ENCODE measurements around the gene C2orf68. TPM values are rescaled to one million over a fixed set of nuclear protein-coding genes. Genes with fewer than 3 reads are reported as not detected.
"Not testable (repeated sequence)": the region's sequence is repeated elsewhere in the genome, so short reads cannot be mapped to it uniquely, and the experiment has no call there.

Gene C2orf68
- total RNA-seq, 5 donors from 2014 or later (not counting 1 experiment from before 2014, with no cell fraction given): 45.3 to 77.9 (median 62.4) TPM

GRCh38 chr2:85564144-85564563 is 47.7 kb downstream of the C2orf68 start:
- no peak overlapping the region for H3K27ac ChIP-seq (ENCODE audit: low read length)
- ATAC-seq (replicated peaks in 1 of 4) (no peak), DNase-seq (no peak)
- H3K9me3 Mint-ChIP-seq: no peaks in the 10 kb centered on the region
- peaks cover 7 to 17% of the 10 kb centered on the region in 2 experiments for H3K4me1 ChIP-seq (ENCODE audit: control insufficient read depth in 1 of 2, extremely low read depth in 1 of 2, insufficient read depth in 2 of 2, low read length in 2 of 2)
- H3K9me3 ChIP-seq: no peaks in the 10 kb centered on the region
- H3K36me3 ChIP-seq (ENCODE audit: control insufficient read depth in 2 of 2, extremely low read depth in 1 of 2, insufficient read depth in 1 of 2, low read length in 1 of 2): peaks cover 0 to under 1% of the 10 kb centered on the region in 2 donors
- ChIA-PET CTCF (interaction anchor here (0.6 kb wide), 3 partner anchors 13 to 236 kb away, joined by 3 to 4 read pairs (median 3); partner anchors contain the start of gene TGOLN2 (in 1 of the 2)), POLR2A (interaction anchor here (0.6 to 1.1 kb wide), 2 partner anchors 26 to 289 kb away, joined by 3 read pairs; no protein-coding TSS in a partner anchor)
- WGBS (ENCODE audit: insufficient coverage): 96% methylated on average over 3 of the region's 5 CpGs
- H3K27me3 ChIP-seq (replicated peaks in 1 of 2; ENCODE audit: control insufficient read depth in 2 of 2, extremely low read depth in 1 of 2, insufficient read depth in 2 of 2, low read length in 1 of 2): peaks cover 0 to 2% of the 10 kb centered on the region in 2 experiments
- no peak overlapping the region for H3K4me3 ChIP-seq (ENCODE audit: control insufficient read depth in 1 of 2, extremely low read depth in 1 of 2, low read length in 1 of 2)
- no peaks in the 10 kb centered on the region for H3K27me3 Mint-ChIP-seq
- H3K4me3 Mint-ChIP-seq: no peak overlapping the region
- H3K27ac Mint-ChIP-seq: no peak overlapping the region
- H3K36me3 Mint-ChIP-seq: no peaks in the 10 kb centered on the region
- peaks cover 26% of the 10 kb centered on the region in 3 donors for H3K4me1 Mint-ChIP-seq

DNA sequence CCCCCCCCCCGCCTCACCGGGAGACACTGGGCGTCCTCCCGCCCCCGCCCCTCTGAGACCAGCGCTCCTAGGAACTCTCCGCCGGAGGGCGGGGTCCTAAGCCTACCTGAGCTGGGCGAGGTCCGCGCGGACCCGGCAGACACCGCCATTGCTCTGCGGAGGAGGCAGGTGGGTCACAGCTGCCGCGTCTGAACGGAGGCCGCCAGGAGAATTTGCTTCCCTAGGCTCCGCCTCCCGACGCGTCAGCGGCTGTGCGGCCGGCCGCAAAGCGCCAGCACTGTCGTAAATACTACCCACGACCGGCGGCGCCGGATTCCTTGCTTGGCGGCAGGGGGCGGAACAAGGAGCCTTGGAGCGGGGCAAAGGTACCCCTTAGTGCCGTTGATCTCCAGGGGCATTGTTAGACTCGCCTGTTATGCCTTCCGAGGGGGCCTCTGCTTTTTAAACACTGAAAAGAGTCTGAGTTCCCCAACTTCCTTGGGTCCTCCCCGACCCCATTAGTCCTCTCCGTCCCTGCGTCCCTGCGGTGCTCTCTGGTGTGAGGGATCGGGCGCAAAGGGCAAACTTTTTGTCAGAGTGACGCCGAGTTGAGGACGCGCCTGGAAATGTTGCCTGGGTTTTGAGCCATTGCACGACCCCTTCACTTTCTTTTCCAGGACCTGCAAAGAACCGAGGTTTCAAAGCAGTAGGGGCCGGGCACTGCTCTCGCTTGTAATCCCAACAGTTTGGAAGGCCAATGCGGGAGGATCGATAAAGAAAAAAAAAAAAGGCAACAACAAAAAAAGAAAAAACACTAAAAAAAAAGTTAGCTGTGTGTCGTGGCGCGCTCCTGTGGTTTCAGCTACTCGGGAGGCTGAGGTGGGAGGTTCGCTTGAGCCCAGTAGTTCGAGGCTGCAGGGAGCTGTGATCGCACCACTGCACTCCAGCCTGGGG is 50.3 kb downstream of the C2orf68 start, which contains the start of gene GGCX:
Gene GGCX (minus strand): TSS at position 214 of the 933 bp plus-strand sequence. CDS start 65 bp downstream, at position 149.
- DNase-seq (peak; percentile 83 to 96 (median 94)), ATAC-seq (replicated peaks in 1 of 4) (peak; percentile 94 to 96 (median 96))
- Mint-ChIP-seq H3K36me3 (peaks cover 6% of the 10 kb centered on the region), H3K27ac (peak within 1 kb of the TSS; percentile 96 to 98), H3K4me1 (peaks cover 27 to 33% (median 28%) of the 10 kb centered on the region in 3 donors), H3K4me3 (peak within 1 kb of the TSS; percentile 93 to 98 (median 97)), H3K9me3 (no peaks in the 10 kb centered on the region), H3K27me3 (no peaks in the 10 kb centered on the region)
- H3K4me3 ChIP-seq (ENCODE audit: control insufficient read depth in 1 of 2, extremely low read depth in 1 of 2, low read length in 1 of 2): peak within 1 kb of the TSS; percentile 66 to 96
- H3K9me3 ChIP-seq: no peaks in the 10 kb centered on the region
- H3K4me1 ChIP-seq (ENCODE audit: control insufficient read depth in 1 of 2, extremely low read depth in 1 of 2, insufficient read depth in 2 of 2, low read length in 2 of 2): peaks cover 7 to 17% of the 10 kb centered on the region in 2 experiments
- CTCF ChIA-PET: interaction anchor here (0.6 to 1.7 kb wide), 6 partner anchors 10 to 659 kb away, joined by 3 to 10 read pairs (median 4); partner anchors contain the start of gene MAT2A (in 1 of the 2)
- WGBS (ENCODE audit: insufficient coverage): under 1% methylated on average over 52 of the region's 64 CpGs
- POLR2A ChIA-PET: interaction anchor here (0.6 to 1.1 kb wide), 7 partner anchors 11 to 237 kb away, joined by 3 to 4 read pairs (median 3); no protein-coding TSS in a partner anchor
- peaks cover 0 to 17% of the 10 kb centered on the region in 2 donors for H3K36me3 ChIP-seq (ENCODE audit: control insufficient read depth in 2 of 2, extremely low read depth in 1 of 2, insufficient read depth in 1 of 2, low read length in 1 of 2)
- no peaks in the 10 kb centered on the region for H3K27me3 ChIP-seq (replicated peaks in 1 of 2; ENCODE audit: control insufficient read depth in 2 of 2, extremely low read depth in 1 of 2, insufficient read depth in 2 of 2, low read length in 1 of 2)
- H3K27ac ChIP-seq (ENCODE audit: low read length): peak within 1 kb of the TSS; percentile 79

- no peaks in the 10 kb centered on the region for H3K9me3 Mint-ChIP-seq
- 5% methylated on average over 10 of the region's 14 CpGs for WGBS (ENCODE audit: insufficient coverage)
- peaks cover 10% of the 10 kb centered on the region for H3K36me3 Mint-ChIP-seq
- peaks cover 27 to 33% (median 28%) of the 10 kb centered on the region in 3 donors for H3K4me1 Mint-ChIP-seq
- Histone ChIP-seq H3K9me3 (no peaks in the 10 kb centered on the region), H3K36me3 (ENCODE audit: control insufficient read depth in 2 of 2, extremely low read depth in 1 of 2, insufficient read depth in 1 of 2, low read length in 1 of 2) (peaks cover 0 to 18% of the 10 kb centered on the region in 2 donors), H3K27ac (ENCODE audit: low read length) (peak overlapping the region; percentile 79), H3K27me3 (replicated peaks in 1 of 2; ENCODE audit: control insufficient read depth in 2 of 2, extremely low read depth in 1 of 2, insufficient read depth in 2 of 2, low read length in 1 of 2) (no peaks in the 10 kb centered on the region), H3K4me3 (ENCODE audit: control insufficient read depth in 1 of 2, extremely low read depth in 1 of 2, low read length in 1 of 2) (peak overlapping the region; percentile 66 to 96), H3K4me1 (ENCODE audit: control insufficient read depth in 1 of 2, extremely low read depth in 1 of 2, insufficient read depth in 2 of 2, low read length in 2 of 2) (peaks cover 7 to 17% of the 10 kb centered on the region in 2 experiments)
- ATAC-seq (replicated peaks in 1 of 4): peak in 3 of 4 experiments; percentile 20 to 30 (median 24)
- ChIA-PET CTCF (interaction anchor here (0.6 to 1.7 kb wide), 5 partner anchors 9 to 637 kb away, joined by 3 to 10 read pairs (median 4); partner anchors contain the start of gene MAT2A (in 1 of the 2)), POLR2A (interaction anchor here (0.6 to 1.6 kb wide), 10 partner anchors 10 to 291 kb away, joined by 3 to 5 read pairs (median 4); no protein-coding TSS in a partner anchor)
- H3K27ac Mint-ChIP-seq: peak overlapping the region; percentile 77 to 98
- peak overlapping the region; percentile 93 to 98 (median 97) for H3K4me3 Mint-ChIP-seq
- H3K27me3 Mint-ChIP-seq: no peaks in the 10 kb centered on the region
- DNase-seq: no peak
These were observed 51.0 kb downstream of the C2orf68 start for GRCh38 chr2:85560812-85561279.

- H3K9me3 ChIP-seq; H3K9me3 Mint-ChIP-seq; H3K27me3 Mint-ChIP-seq; ATAC-seq (replicated peaks in 1 of 4); H3K27me3 ChIP-seq (replicated peaks in 1 of 2; ENCODE audit: control insufficient read depth in 2 of 2, extremely low read depth in 1 of 2, insufficient read depth in 2 of 2, low read length in 1 of 2); H3K27ac ChIP-seq (ENCODE audit: low read length); DNase-seq: not testable (repeated sequence)
- 90% methylated on average over 8 of the region's 12 CpGs for WGBS (ENCODE audit: insufficient coverage)
- peak overlapping the region; percentile 66 to 96 for H3K4me3 ChIP-seq (ENCODE audit: control insufficient read depth in 1 of 2, extremely low read depth in 1 of 2, low read length in 1 of 2)
- peak overlapping the region; percentile 77 to 98 for H3K27ac Mint-ChIP-seq
- H3K4me1 ChIP-seq (ENCODE audit: control insufficient read depth in 1 of 2, extremely low read depth in 1 of 2, insufficient read depth in 2 of 2, low read length in 2 of 2): peaks cover 7 to 17% of the 10 kb centered on the region in 2 experiments
- CTCF ChIA-PET: interaction anchor here (0.7 to 1.7 kb wide), 6 partner anchors 9 to 160 kb away, joined by 3 to 10 read pairs (median 4); partner anchors contain the start of gene MAT2A (in 1 of the 2)
- peaks cover 27 to 33% (median 28%) of the 10 kb centered on the region in 3 donors for H3K4me1 Mint-ChIP-seq
- H3K4me3 Mint-ChIP-seq: peak overlapping the region; percentile 93 to 98 (median 97)
- POLR2A ChIA-PET: interaction anchor here (0.6 to 1.6 kb wide), 7 partner anchors 12 to 292 kb away, joined by 3 to 5 read pairs (median 3); no protein-coding TSS in a partner anchor
- H3K36me3 Mint-ChIP-seq: peaks cover 12% of the 10 kb centered on the region
- H3K36me3 ChIP-seq (ENCODE audit: control insufficient read depth in 2 of 2, extremely low read depth in 1 of 2, insufficient read depth in 1 of 2, low read length in 1 of 2): peaks cover 0 to 20% of the 10 kb centered on the region in 2 donors
These were observed 51.5 kb downstream of the C2orf68 start for GRCh38 chr2:85560403-85560726.

- Histone ChIP-seq H3K27ac (ENCODE audit: low read length) (no peak overlapping the region), H3K9me3 (no peaks in the 10 kb centered on the region), H3K4me1 (ENCODE audit: control insufficient read depth in 1 of 2, extremely low read depth in 1 of 2, insufficient read depth in 2 of 2, low read length in 2 of 2) (peaks cover 7 to 17% of the 10 kb centered on the region in 2 experiments), H3K27me3 (replicated peaks in 1 of 2; ENCODE audit: control insufficient read depth in 2 of 2, extremely low read depth in 1 of 2, insufficient read depth in 2 of 2, low read length in 1 of 2) (no peaks in the 10 kb centered on the region), H3K36me3 (ENCODE audit: control insufficient read depth in 2 of 2, extremely low read depth in 1 of 2, insufficient read depth in 1 of 2, low read length in 1 of 2) (peaks cover 0 to 40% of the 10 kb centered on the region in 2 donors), H3K4me3 (ENCODE audit: control insufficient read depth in 1 of 2, extremely low read depth in 1 of 2, low read length in 1 of 2) (no peak overlapping the region)
- WGBS (ENCODE audit: insufficient coverage): no CpG with 5 or more reads among the region's 1 CpG
- ATAC-seq (replicated peaks in 1 of 4) (no peak), DNase-seq (no peak)
- peaks cover 27 to 33% (median 28%) of the 10 kb centered on the region in 3 donors for H3K4me1 Mint-ChIP-seq
- CTCF ChIA-PET: no interaction called here
- H3K4me3 Mint-ChIP-seq: no peak overlapping the region
- H3K36me3 Mint-ChIP-seq: peaks cover 22% of the 10 kb centered on the region
- H3K27me3 Mint-ChIP-seq: no peaks in the 10 kb centered on the region
- H3K27ac Mint-ChIP-seq: no peak overlapping the region
- POLR2A ChIA-PET: no interaction called here
- H3K9me3 Mint-ChIP-seq: no peaks in the 10 kb centered on the region
These were observed 53.7 kb downstream of the C2orf68 start for GRCh38 chr2:85558160-85558559.

DNA sequence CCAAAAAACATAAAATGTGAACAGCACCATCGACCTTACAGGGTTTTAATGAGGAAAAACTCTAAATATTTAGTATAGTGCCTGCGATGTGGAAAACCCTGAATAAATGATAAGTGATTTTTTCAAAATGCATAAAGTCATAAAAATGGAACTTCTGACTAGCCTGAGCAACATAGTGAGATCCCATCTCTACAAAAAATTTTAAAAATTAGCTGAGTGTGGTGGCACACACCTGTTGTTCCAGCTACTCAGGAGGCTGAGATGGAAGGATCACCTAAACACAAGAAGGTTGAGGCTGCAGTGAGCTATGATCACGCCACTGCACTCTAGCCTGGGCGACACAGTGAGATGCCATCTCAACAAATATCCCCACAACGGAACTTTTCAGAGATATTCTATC is 54.7 kb downstream of the C2orf68 start:
- ChIA-PET CTCF (interaction anchor here (0.6 to 1.9 kb wide), 5 partner anchors 11 to 137 kb away, joined by 3 to 7 read pairs (median 4); partner anchors contain the start of gene VAMP8 (in 1 of the 2)), POLR2A (no interaction called here)
- Mint-ChIP-seq H3K36me3 (peaks cover 28% of the 10 kb centered on the region), H3K4me1 (peaks cover 21 to 31% (median 27%) of the 10 kb centered on the region in 3 donors), H3K27ac (no peak overlapping the region), H3K27me3 (no peaks in the 10 kb centered on the region), H3K4me3 (no peak overlapping the region), H3K9me3 (no peaks in the 10 kb centered on the region)
- 100% methylated on average over 1 of the region's 5 CpGs for WGBS (ENCODE audit: insufficient coverage)
- Histone ChIP-seq H3K27me3 (replicated peaks in 1 of 2; ENCODE audit: control insufficient read depth in 2 of 2, extremely low read depth in 1 of 2, insufficient read depth in 2 of 2, low read length in 1 of 2) (no peaks in the 10 kb centered on the region), H3K27ac (ENCODE audit: low read length) (no peak overlapping the region), H3K36me3 (ENCODE audit: control insufficient read depth in 2 of 2, extremely low read depth in 1 of 2, insufficient read depth in 1 of 2, low read length in 1 of 2) (peaks cover 0 to 50% of the 10 kb centered on the region in 2 donors), H3K4me3 (ENCODE audit: control insufficient read depth in 1 of 2, extremely low read depth in 1 of 2, low read length in 1 of 2) (no peak overlapping the region), H3K4me1 (ENCODE audit: control insufficient read depth in 1 of 2, extremely low read depth in 1 of 2, insufficient read depth in 2 of 2, low read length in 2 of 2) (peaks cover 7 to 14% of the 10 kb centered on the region in 2 experiments), H3K9me3 (no peaks in the 10 kb centered on the region)
- ATAC-seq (replicated peaks in 1 of 4) (no peak), DNase-seq (no peak)

Measured in T-cell (primary cell).